HEK293T (cell line): ENCODE results near the gene SLC43A3.

ENCODE experiments used
- ARNT ChIP-seq: fragments of 450-650 bp; IDR thresholded peaks from 2 replicates; pipeline ENCODE4 v1.6.1; 2017; ENCODE audit warnings: mild to moderate bottlenecking
- ELF4 ChIP-seq: fragments of 450-650 bp; IDR thresholded peaks from 2 replicates; pipeline ENCODE4 v1.6.1; 2017; ENCODE audit warnings: antibody characterized with exemption
- FOXM1 ChIP-seq: fragments of 450-650 bp; IDR thresholded peaks from 2 replicates; pipeline ENCODE4 v1.6.1; 2017; ENCODE audit warnings: mild to moderate bottlenecking, borderline replicate concordance
- HDGF ChIP-seq: fragments of 450-650 bp; IDR thresholded peaks from 2 replicates; pipeline ENCODE4 v1.6.1; 2017; ENCODE audit warnings: antibody characterized with exemption, borderline replicate concordance

- TF ChIP-seq ELF4: no peak
- TF ChIP-seq FOXM1: no peak
- no peak for TF ChIP-seq HDGF
- no peak for TF ChIP-seq ARNT
Measured at GRCh38 chr11:57459164-57460021, 32.5 kb upstream of the SLC43A3 start.
